Embryonic facial prominence (tissue), 1 donor: ENCODE data around the gene MACROD2.
"Not testable (repeated sequence)": the region's sequence is repeated elsewhere in the genome, so short reads cannot be mapped to it uniquely, and the experiment has no call there.

Experiments
- DNase-seq: peaks from one replicate; pipeline ENCODE4 v3.0.0-alpha.2; 2016; ENCODE audit errors: extremely low spot score

MACROD2 gene

GRCh38 chr20:13995086-13995665 is at the start of gene MACROD2:
Gene MACROD2 (plus strand): TSS chr20:13995516.
- peak; percentile 83 for DNase-seq

GRCh38 chr20:13947719-13948118 is 47.6 kb upstream of the MACROD2 start:
- no peak for DNase-seq

GRCh38 chr20:13953227-13953626 is 42.1 kb upstream of the MACROD2 start:
- DNase-seq, result no peak

GRCh38 chr20:13960119-13960518 is 35.2 kb upstream of the MACROD2 start:
- no peak for DNase-seq

- DNase-seq, result no peak
Observed at GRCh38 chr20:13960525-13960924, 34.8 kb upstream of the MACROD2 start.

GRCh38 chr20:13984211-13984610 is 11.1 kb upstream of the MACROD2 start:
- no peak for DNase-seq

- DNase-seq, result no peak
Observed at GRCh38 chr20:13990465-13990864, 4.9 kb upstream of the MACROD2 start, which contains the start of gene SEL1L2. Gene SEL1L2 (minus strand): TSS chr20:13990614. CDS start chr20:13990534, 80 bp downstream.

- no peak for DNase-seq
Observed at GRCh38 chr20:13991311-13991710, 4.0 kb upstream of the MACROD2 start.

GRCh38 chr20:13991955-13992354 is 3.4 kb upstream of the MACROD2 start:
- DNase-seq, result not testable (repeated sequence)

GRCh38 chr20:13995841-13996240 is 525 bp downstream of the MACROD2 start:
- DNase-seq, result no peak

GRCh38 chr20:13996265-13996664 is 949 bp downstream of the MACROD2 start:
- DNase-seq, result no peak

GRCh38 chr20:14000917-14001316 is 5.6 kb downstream of the MACROD2 start:
- DNase-seq, result no peak

- DNase-seq, result no peak
Observed at GRCh38 chr20:14005996-14006395, 10.7 kb downstream of the MACROD2 start.

- no peak for DNase-seq
Observed at GRCh38 chr20:14009208-14009607, 13.9 kb downstream of the MACROD2 start.

GRCh38 chr20:14012671-14013070 is 17.4 kb downstream of the MACROD2 start:
- no peak for DNase-seq

- DNase-seq, result no peak
Observed at GRCh38 chr20:14030991-14031390, 35.7 kb downstream of the MACROD2 start.

- DNase-seq, result no peak
Observed at GRCh38 chr20:14033310-14033709, 38.0 kb downstream of the MACROD2 start.

GRCh38 chr20:14036567-14036966 is 41.3 kb downstream of the MACROD2 start:
- no peak for DNase-seq

- DNase-seq, result not testable (repeated sequence)
Observed at GRCh38 chr20:14044712-14045276, 49.5 kb downstream of the MACROD2 start.

- no peak for DNase-seq
Observed at GRCh38 chr20:14046534-14046933, 51.2 kb downstream of the MACROD2 start.

GRCh38 chr20:14049111-14049510 is 53.8 kb downstream of the MACROD2 start:
- no peak for DNase-seq

GRCh38 chr20:14051454-14051853 is 56.1 kb downstream of the MACROD2 start:
- DNase-seq, result no peak

- peak; percentile 72 for DNase-seq
Observed at GRCh38 chr20:14055127-14055742, 59.9 kb downstream of the MACROD2 start.
